ENCODE measurements around the gene SOCS7. TPM values are rescaled to one million over a fixed set of nuclear protein-coding genes. Genes with fewer than 3 reads are reported as not detected.
A peak's percentile ranks its signal among the peaks of the same experiment; 100 is the strongest.

The SOCS7 gene
- total and polyA plus RNA-seq, 4 donors: 0.74 to 11.0 (median 2.9) TPM

DNA sequence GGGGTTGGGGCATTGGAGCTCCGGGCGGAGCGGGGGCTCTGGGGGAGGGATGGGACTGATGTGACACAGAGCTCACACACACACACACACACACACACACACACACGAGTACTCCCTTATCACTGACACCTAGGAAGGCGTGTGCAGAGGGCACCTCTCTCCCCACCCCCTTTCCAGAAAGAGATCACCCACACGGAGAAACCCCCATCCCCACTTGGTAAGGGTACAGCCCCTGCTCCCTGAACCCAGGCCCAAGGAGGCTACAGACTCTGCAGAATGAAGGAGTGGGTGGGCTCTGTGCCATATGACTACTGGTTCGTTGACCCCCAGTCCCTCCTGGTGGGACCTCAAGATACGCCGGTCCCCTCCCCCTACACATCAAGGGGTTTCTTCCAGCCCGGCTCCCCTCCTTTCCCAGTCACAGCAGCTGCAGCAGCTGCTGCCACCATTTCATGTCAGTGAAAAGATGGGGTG lies 67.9 kb downstream of the SOCS7 start:
- H3K27ac ChIP-seq (ENCODE audit: low read depth in 1 of 2, low read length in 2 of 2): no peak overlapping the region
- no peak for TF ChIP-seq FOXA2 (IDR thresholded peaks at IDR 0.05)
- TF ChIP-seq, protein P1, sequence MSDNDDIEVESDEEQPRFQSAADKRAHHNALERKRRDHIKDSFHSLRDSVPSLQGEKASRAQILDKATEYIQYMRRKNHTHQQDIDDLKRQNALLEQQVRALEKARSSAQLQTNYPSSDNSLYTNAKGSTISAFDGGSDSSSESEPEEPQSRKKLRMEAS (IDR thresholded peaks at IDR 0.05): no peak
- TF ChIP-seq RAD21 (IDR thresholded peaks at IDR 0.05): no peak
- no peak for TF ChIP-seq SP1 (IDR thresholded peaks at IDR 0.05)
- no peak for TF ChIP-seq HNF4G (IDR thresholded peaks at IDR 0.05)
- TF ChIP-seq, protein P2, sequence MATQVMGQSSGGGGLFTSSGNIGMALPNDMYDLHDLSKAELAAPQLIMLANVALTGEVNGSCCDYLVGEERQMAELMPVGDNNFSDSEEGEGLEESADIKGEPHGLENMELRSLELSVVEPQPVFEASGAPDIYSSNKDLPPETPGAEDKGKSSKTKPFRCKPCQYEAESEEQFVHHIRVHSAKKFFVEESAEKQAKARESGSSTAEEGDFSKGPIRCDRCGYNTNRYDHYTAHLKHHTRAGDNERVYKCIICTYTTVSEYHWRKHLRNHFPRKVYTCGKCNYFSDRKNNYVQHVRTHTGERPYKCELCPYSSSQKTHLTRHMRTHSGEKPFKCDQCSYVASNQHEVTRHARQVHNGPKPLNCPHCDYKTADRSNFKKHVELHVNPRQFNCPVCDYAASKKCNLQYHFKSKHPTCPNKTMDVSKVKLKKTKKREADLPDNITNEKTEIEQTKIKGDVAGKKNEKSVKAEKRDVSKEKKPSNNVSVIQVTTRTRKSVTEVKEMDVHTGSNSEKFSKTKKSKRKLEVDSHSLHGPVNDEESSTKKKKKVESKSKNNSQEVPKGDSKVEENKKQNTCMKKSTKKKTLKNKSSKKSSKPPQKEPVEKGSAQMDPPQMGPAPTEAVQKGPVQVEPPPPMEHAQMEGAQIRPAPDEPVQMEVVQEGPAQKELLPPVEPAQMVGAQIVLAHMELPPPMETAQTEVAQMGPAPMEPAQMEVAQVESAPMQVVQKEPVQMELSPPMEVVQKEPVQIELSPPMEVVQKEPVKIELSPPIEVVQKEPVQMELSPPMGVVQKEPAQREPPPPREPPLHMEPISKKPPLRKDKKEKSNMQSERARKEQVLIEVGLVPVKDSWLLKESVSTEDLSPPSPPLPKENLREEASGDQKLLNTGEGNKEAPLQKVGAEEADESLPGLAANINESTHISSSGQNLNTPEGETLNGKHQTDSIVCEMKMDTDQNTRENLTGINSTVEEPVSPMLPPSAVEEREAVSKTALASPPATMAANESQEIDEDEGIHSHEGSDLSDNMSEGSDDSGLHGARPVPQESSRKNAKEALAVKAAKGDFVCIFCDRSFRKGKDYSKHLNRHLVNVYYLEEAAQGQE (IDR thresholded peaks at IDR 0.05): no peak
- TF ChIP-seq FOXA1 (IDR thresholded peaks at IDR 0.05): no peak
- TF ChIP-seq NR2F2 (IDR thresholded peaks at IDR 0.05): no peak
- no peak for TF ChIP-seq RXRA (IDR thresholded peaks at IDR 0.05)
- no peak for TF ChIP-seq HNF4A (conservative IDR thresholded peaks at IDR 0.05)
- no peak for TF ChIP-seq GABPA (IDR thresholded peaks at IDR 0.05 in 1 of 2, conservative IDR thresholded peaks at IDR 0.05 in 1 of 2)
- no peak for TF ChIP-seq JUND (IDR thresholded peaks at IDR 0.05)
- no peak for TF ChIP-seq YY1 (IDR thresholded peaks at IDR 0.05)
- TF ChIP-seq, protein P3, sequence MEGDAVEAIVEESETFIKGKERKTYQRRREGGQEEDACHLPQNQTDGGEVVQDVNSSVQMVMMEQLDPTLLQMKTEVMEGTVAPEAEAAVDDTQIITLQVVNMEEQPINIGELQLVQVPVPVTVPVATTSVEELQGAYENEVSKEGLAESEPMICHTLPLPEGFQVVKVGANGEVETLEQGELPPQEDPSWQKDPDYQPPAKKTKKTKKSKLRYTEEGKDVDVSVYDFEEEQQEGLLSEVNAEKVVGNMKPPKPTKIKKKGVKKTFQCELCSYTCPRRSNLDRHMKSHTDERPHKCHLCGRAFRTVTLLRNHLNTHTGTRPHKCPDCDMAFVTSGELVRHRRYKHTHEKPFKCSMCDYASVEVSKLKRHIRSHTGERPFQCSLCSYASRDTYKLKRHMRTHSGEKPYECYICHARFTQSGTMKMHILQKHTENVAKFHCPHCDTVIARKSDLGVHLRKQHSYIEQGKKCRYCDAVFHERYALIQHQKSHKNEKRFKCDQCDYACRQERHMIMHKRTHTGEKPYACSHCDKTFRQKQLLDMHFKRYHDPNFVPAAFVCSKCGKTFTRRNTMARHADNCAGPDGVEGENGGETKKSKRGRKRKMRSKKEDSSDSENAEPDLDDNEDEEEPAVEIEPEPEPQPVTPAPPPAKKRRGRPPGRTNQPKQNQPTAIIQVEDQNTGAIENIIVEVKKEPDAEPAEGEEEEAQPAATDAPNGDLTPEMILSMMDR (IDR thresholded peaks at IDR 0.05; ENCODE audit: low read depth, low read length, missing input control): no peak
- TF ChIP-seq, protein P4, sequence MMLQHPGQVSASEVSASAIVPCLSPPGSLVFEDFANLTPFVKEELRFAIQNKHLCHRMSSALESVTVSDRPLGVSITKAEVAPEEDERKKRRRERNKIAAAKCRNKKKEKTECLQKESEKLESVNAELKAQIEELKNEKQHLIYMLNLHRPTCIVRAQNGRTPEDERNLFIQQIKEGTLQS (IDR thresholded peaks at IDR 0.05): no peak
- TF ChIP-seq, protein P5, sequence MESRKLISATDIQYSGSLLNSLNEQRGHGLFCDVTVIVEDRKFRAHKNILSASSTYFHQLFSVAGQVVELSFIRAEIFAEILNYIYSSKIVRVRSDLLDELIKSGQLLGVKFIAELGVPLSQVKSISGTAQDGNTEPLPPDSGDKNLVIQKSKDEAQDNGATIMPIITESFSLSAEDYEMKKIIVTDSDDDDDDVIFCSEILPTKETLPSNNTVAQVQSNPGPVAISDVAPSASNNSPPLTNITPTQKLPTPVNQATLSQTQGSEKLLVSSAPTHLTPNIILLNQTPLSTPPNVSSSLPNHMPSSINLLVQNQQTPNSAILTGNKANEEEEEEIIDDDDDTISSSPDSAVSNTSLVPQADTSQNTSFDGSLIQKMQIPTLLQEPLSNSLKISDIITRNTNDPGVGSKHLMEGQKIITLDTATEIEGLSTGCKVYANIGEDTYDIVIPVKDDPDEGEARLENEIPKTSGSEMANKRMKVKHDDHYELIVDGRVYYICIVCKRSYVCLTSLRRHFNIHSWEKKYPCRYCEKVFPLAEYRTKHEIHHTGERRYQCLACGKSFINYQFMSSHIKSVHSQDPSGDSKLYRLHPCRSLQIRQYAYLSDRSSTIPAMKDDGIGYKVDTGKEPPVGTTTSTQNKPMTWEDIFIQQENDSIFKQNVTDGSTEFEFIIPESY (IDR thresholded peaks at IDR 0.05): no peak
- peak overlapping the region in 1 of 3 donors; percentile 36 for H3K4me3 ChIP-seq (ENCODE audit: low read depth in 1 of 3, low read length in 3 of 3)
- H3K36me3 ChIP-seq (ENCODE audit: control insufficient read depth in 4 of 4, insufficient read depth in 3 of 4, low read depth in 1 of 4, low read length in 3 of 4): no peaks in the 10 kb centered on the region
- no peaks in the 10 kb centered on the region for H3K9me3 ChIP-seq (ENCODE audit: control insufficient read depth in 4 of 4, low read length in 3 of 4)
- H3K9ac ChIP-seq (ENCODE audit: low read depth in 1 of 2, low read length in 2 of 2): no peak overlapping the region
- DNase-seq (ENCODE audit: low spot score): no peak
- H3K4me1 ChIP-seq (ENCODE audit: control insufficient read depth in 4 of 4, insufficient read depth in 4 of 4, low read length in 3 of 4): peaks cover 3 to 6% (median 5%) of the 10 kb centered on the region in 4 donors
- WGBS: 10% methylated on average over 10 of the region's 10 CpGs
- peaks cover 0 to 15% (median 5%) of the 10 kb centered on the region in 4 donors for H3K27me3 ChIP-seq (ENCODE audit: control insufficient read depth in 4 of 4, insufficient read depth in 4 of 4, low read length in 3 of 4)

DNA sequence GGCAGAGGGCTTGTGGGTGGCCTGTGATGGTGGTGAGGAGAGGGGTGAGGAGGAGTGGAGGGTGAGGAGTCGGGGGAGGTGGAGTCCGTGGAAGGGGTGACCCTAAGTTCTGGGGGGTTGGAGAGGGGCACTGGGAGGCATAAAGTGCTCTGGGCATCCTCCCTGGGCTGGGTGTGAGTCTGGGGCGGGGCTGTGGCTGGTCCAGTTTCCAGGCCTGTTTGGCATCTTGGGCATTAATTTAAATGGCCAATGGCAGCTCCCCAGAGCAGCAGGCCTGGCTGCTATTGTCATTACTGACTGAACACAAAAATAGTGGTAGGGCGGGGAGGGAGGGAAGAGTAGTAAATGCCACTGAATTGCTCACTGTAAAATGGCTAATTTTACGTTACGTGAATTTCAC lies 68.9 kb downstream of the SOCS7 start:
- H3K4me3 ChIP-seq (ENCODE audit: low read depth in 1 of 3, low read length in 3 of 3): no peak overlapping the region
- DNase-seq (ENCODE audit: low spot score): no peak
- no peak overlapping the region for H3K27ac ChIP-seq (ENCODE audit: low read depth in 1 of 2, low read length in 2 of 2)
- H3K9me3 ChIP-seq (ENCODE audit: control insufficient read depth in 4 of 4, low read length in 3 of 4): no peaks in the 10 kb centered on the region
- peaks cover 0 to 15% (median 4%) of the 10 kb centered on the region in 4 donors for H3K27me3 ChIP-seq (ENCODE audit: control insufficient read depth in 4 of 4, insufficient read depth in 4 of 4, low read length in 3 of 4)
- H3K4me1 ChIP-seq (ENCODE audit: control insufficient read depth in 4 of 4, insufficient read depth in 4 of 4, low read length in 3 of 4): peaks cover 2 to 6% (median 4%) of the 10 kb centered on the region in 4 donors
- no peak overlapping the region for H3K9ac ChIP-seq (ENCODE audit: low read depth in 1 of 2, low read length in 2 of 2)
- H3K36me3 ChIP-seq (ENCODE audit: control insufficient read depth in 4 of 4, insufficient read depth in 3 of 4, low read depth in 1 of 4, low read length in 3 of 4): no peaks in the 10 kb centered on the region
- TF ChIP-seq SP1 (IDR thresholded peaks at IDR 0.05): no peak
- no peak for TF ChIP-seq HNF4G (IDR thresholded peaks at IDR 0.05)
- TF ChIP-seq EGR1 (IDR thresholded peaks at IDR 0.05; ENCODE audit: low read depth in 2 of 2): no peak
- TF ChIP-seq FOXA2 (IDR thresholded peaks at IDR 0.05): no peak
- TF ChIP-seq GABPA (IDR thresholded peaks at IDR 0.05 in 1 of 2, conservative IDR thresholded peaks at IDR 0.05 in 1 of 2): no peak
- no peak for TF ChIP-seq HNF4A (conservative IDR thresholded peaks at IDR 0.05)
- TF ChIP-seq, protein P5 (IDR thresholded peaks at IDR 0.05): no peak
- no peak for TF ChIP-seq FOXA1 (IDR thresholded peaks at IDR 0.05)
- TF ChIP-seq, protein P1 (IDR thresholded peaks at IDR 0.05): no peak
- no peak for TF ChIP-seq JUND (IDR thresholded peaks at IDR 0.05)
- no peak for TF ChIP-seq RXRA (IDR thresholded peaks at IDR 0.05)
- 78% methylated on average over 6 of the region's 6 CpGs for WGBS
